OCI-LY7 (cell line): Measurements from ENCODE around the gene PIK3R1.

Experiments used
- EZH2phosphoT487 ChIP-seq: fragments of 200-600 bp; sonication (generic); IDR thresholded peaks from 2 replicates; pipeline ENCODE4 v1.6.1; 2018; ENCODE audit warnings: low read depth, borderline replicate concordance, mild to moderate bottlenecking, mixed run types, antibody characterized with exemption, low read length, moderate library complexity, mixed read lengths
- TF ChIP-seq, protein P1 (sequence below): fragments of 200-600 bp; sonication (generic); conservative IDR thresholded peaks from 2 replicates; pipeline ENCODE4 v1.5.1; 2014; ENCODE audit warnings: mild to moderate bottlenecking, antibody characterized with exemption, low read length, moderate library complexity, mixed read lengths

GRCh38 chr5:68290847-68291246 lies 75.3 kb downstream of the PIK3R1 start:
- TF ChIP-seq, protein P1, sequence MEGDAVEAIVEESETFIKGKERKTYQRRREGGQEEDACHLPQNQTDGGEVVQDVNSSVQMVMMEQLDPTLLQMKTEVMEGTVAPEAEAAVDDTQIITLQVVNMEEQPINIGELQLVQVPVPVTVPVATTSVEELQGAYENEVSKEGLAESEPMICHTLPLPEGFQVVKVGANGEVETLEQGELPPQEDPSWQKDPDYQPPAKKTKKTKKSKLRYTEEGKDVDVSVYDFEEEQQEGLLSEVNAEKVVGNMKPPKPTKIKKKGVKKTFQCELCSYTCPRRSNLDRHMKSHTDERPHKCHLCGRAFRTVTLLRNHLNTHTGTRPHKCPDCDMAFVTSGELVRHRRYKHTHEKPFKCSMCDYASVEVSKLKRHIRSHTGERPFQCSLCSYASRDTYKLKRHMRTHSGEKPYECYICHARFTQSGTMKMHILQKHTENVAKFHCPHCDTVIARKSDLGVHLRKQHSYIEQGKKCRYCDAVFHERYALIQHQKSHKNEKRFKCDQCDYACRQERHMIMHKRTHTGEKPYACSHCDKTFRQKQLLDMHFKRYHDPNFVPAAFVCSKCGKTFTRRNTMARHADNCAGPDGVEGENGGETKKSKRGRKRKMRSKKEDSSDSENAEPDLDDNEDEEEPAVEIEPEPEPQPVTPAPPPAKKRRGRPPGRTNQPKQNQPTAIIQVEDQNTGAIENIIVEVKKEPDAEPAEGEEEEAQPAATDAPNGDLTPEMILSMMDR: no peak
- no peak for TF ChIP-seq EZH2phosphoT487
